ENCODE results near the gene NAV3.

The NAV3 gene

DNA sequence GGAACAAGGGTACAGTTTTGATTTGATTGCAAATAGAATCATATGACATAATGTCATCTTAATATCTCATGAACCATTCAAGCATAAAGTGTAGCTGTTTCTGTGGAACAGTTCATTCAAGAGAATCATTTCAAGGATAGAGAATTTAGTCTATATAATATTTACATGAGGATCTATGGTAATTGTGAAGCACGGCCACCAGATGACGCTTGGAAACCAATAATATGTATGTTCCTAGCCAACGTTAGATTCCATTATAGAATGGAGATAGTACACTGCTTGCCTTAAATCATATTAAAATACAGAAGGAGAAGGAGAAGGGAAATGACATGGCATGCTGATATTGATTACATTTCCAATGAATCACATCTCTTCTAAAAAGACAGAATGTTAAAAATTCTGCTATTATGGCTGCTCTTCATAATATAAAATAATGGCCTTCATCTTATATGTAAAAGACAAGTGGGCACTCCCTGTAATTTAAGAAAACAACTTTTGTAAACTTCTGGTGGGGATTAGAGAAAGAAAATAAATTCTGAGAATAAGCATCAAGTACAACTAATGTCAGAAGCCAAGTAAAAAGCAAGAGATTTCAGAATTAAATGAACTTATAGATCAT, 351.0 kb downstream of the NAV3 start:
- no peak for DNase-seq (ENCODE audit: low spot score)
- TF ChIP-seq, protein P1, sequence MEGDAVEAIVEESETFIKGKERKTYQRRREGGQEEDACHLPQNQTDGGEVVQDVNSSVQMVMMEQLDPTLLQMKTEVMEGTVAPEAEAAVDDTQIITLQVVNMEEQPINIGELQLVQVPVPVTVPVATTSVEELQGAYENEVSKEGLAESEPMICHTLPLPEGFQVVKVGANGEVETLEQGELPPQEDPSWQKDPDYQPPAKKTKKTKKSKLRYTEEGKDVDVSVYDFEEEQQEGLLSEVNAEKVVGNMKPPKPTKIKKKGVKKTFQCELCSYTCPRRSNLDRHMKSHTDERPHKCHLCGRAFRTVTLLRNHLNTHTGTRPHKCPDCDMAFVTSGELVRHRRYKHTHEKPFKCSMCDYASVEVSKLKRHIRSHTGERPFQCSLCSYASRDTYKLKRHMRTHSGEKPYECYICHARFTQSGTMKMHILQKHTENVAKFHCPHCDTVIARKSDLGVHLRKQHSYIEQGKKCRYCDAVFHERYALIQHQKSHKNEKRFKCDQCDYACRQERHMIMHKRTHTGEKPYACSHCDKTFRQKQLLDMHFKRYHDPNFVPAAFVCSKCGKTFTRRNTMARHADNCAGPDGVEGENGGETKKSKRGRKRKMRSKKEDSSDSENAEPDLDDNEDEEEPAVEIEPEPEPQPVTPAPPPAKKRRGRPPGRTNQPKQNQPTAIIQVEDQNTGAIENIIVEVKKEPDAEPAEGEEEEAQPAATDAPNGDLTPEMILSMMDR (IDR thresholded peaks at IDR 0.05; ENCODE audit: borderline replicate concordance, control extremely low read depth, extremely low read depth, insufficient read depth, missing control alignments) = no peak
- in situ Hi-C loops (cut with MboI; ENCODE audit: low sequenced_read_pairs, unreplicated experiment) = no loop called here

DNA sequence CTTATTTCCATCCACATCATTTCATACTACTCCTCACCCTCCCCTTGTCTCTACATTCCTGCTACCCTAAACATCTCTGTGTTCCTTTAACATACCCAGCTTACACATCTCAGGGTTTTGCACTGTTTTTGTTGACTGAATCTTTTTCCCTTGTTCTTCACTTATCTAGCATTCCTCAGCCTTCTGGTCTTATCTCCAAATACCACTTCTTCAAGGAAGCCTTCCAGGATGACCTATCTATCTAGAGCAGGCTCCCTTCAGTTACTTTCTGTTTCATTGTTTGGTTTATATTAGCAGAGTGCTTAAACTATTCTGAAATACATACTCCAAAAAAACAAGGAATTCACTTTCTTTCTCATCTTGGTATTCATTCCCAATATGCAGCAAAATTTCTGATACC, 353.1 kb downstream of the NAV3 start:
- in situ Hi-C loops (cut with MboI; ENCODE audit: low sequenced_read_pairs, unreplicated experiment) = no loop called here
- no peak for DNase-seq (ENCODE audit: low spot score)
- TF ChIP-seq, protein P1 (IDR thresholded peaks at IDR 0.05; ENCODE audit: borderline replicate concordance, control extremely low read depth, extremely low read depth, insufficient read depth, missing control alignments) = no peak

DNA sequence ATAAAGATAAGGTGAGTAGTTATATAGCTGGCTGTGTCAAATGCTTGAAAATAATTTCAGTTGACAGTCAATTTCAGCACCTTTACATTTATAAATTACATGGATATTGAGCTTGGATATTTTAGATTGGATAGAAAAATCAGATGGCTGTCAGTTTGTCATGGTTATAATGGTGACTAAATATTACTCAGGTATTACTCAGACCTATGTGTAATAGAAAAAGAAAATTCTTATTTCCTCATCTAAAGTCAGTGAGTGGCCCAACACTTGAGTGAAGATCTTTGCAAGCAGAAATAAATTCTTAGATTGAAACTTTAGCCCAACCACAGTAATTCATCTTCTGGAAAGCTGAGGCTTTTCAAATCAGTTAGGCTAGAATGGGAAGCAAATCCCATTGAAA, 354.4 kb downstream of the NAV3 start:
- in situ Hi-C loops (cut with MboI; ENCODE audit: low sequenced_read_pairs, unreplicated experiment) = no loop called here

DNA sequence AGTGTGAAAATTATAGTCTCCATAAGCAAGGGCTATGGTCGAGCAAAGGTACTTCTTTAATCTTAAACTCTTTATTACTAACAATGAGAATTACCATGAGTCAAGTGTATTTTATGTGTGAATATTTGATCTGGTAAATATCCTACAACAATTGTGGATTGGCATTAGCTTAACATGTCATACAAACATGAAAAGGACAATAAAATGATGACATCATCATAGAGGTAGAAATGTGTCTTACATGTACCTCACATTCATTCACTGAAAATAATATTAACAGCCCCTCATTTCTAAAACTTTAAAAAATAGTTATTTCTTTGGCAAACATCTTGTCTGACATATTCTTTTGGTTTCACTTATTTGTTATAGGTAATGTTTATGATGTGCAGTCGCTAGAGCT, 355.0 kb downstream of the NAV3 start:
- DNase-seq (ENCODE audit: low spot score) = no peak
- in situ Hi-C loops (cut with MboI; ENCODE audit: low sequenced_read_pairs, unreplicated experiment) = no loop called here
- TF ChIP-seq, protein P1 (IDR thresholded peaks at IDR 0.05; ENCODE audit: borderline replicate concordance, control extremely low read depth, extremely low read depth, insufficient read depth, missing control alignments) = no peak

More for the DNA sequence above, 354.4 kb downstream of the NAV3 start:
- TF ChIP-seq, protein P1 (IDR thresholded peaks at IDR 0.05; ENCODE audit: borderline replicate concordance, control extremely low read depth, extremely low read depth, insufficient read depth, missing control alignments) = no peak
- DNase-seq (ENCODE audit: low spot score) = no peak

DNA sequence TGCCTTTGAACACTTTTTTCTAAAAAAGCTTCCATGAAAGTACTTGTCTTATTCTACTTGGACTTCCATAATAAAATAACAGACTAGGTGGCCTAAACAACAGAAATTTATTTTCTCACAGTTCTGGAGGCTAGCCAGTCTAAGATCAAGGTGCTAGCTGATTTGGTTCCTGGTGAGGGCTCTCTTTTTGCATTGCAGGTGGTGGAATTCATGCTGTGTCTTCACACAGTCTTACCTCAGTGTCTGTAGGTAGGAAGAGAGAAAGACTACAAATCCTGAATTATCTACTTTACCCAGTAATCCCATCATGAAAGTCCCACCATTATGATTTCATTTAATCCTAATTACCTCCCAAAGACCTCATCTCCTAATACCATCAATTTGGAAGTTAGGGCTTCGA, 356.0 kb downstream of the NAV3 start:
- in situ Hi-C loops (cut with MboI; ENCODE audit: low sequenced_read_pairs, unreplicated experiment) = no loop called here
- no peak for DNase-seq (ENCODE audit: low spot score)
- TF ChIP-seq, protein P1 (IDR thresholded peaks at IDR 0.05; ENCODE audit: borderline replicate concordance, control extremely low read depth, extremely low read depth, insufficient read depth, missing control alignments) = no peak

DNA sequence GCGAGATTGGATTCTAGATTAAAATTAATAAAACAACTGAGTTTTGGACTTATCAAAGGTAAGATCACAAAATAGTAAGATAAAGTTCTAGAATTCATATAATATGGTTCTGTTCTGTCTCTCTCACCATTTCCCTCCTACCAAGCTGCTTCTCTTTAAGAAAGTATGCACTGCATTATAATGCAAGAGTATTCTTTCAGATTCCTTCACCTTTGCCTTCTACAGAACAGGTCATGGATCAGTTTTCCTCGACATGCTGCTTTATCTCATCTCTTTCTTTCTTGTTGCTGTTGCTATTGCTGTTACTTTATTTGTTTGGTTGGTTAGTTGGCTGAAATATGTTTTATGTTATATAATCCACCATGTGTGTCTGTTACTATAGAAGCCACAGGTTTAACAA, 357.0 kb downstream of the NAV3 start:
- TF ChIP-seq, protein P1 (IDR thresholded peaks at IDR 0.05; ENCODE audit: borderline replicate concordance, control extremely low read depth, extremely low read depth, insufficient read depth, missing control alignments) = no peak
- in situ Hi-C loops (cut with MboI; ENCODE audit: low sequenced_read_pairs, unreplicated experiment) = no loop called here
- no peak for DNase-seq (ENCODE audit: low spot score)
